Fibroblast of peridontal ligament (primary cell): ENCODE measurements around the gene GULP1.
"Not testable (repeated sequence)": the region's sequence is repeated elsewhere in the genome, so short reads cannot be mapped to it uniquely, and the experiment has no call there.

Experiments
- DNase-seq: peaks from one replicate; pipeline ENCODE4 v3.0.0-alpha.2; 2010; ENCODE audit errors: extremely low read depth

GULP1 gene

GRCh38 chr2:188291617-188292347, at the start of gene GULP1:
TSS of gene GULP1 (plus strand) at chr2:188291874. CDS start at chr2:188477703, 185,829 bp downstream.
- DNase-seq: peak; percentile 77

- no peak for DNase-seq
Observed at GRCh38 chr2:188243381-188243780, 48.3 kb upstream of the GULP1 start.

- peak; percentile 4 for DNase-seq
Observed at GRCh38 chr2:188244383-188244782, 47.3 kb upstream of the GULP1 start.

- DNase-seq: no peak
Observed at GRCh38 chr2:188245230-188245629, 46.4 kb upstream of the GULP1 start.

GRCh38 chr2:188248513-188248912, 43.2 kb upstream of the GULP1 start:
- no peak for DNase-seq

GRCh38 chr2:188251034-188251433, 40.6 kb upstream of the GULP1 start:
- DNase-seq: no peak

GRCh38 chr2:188256420-188256819, 35.3 kb upstream of the GULP1 start:
- DNase-seq: no peak

GRCh38 chr2:188265315-188265714, 26.4 kb upstream of the GULP1 start:
- no peak for DNase-seq

- no peak for DNase-seq
Observed at GRCh38 chr2:188267776-188268175, 23.9 kb upstream of the GULP1 start.

- DNase-seq: no peak
Observed at GRCh38 chr2:188269004-188269403, 22.7 kb upstream of the GULP1 start.

- no peak for DNase-seq
Observed at GRCh38 chr2:188272121-188272520, 19.6 kb upstream of the GULP1 start.

GRCh38 chr2:188274274-188274673, 17.4 kb upstream of the GULP1 start:
- no peak for DNase-seq

GRCh38 chr2:188276255-188276654, 15.4 kb upstream of the GULP1 start:
- DNase-seq: no peak

GRCh38 chr2:188277786-188278185, 13.9 kb upstream of the GULP1 start:
- DNase-seq: no peak

- no peak for DNase-seq
Observed at GRCh38 chr2:188278388-188279092, 13.1 kb upstream of the GULP1 start.

GRCh38 chr2:188279093-188279445, 12.6 kb upstream of the GULP1 start:
- DNase-seq: no peak

GRCh38 chr2:188280811-188281222, 10.9 kb upstream of the GULP1 start:
- DNase-seq: peak; percentile 17

- DNase-seq: no peak
Observed at GRCh38 chr2:188282907-188283306, 8.8 kb upstream of the GULP1 start.

GRCh38 chr2:188284251-188284650, 7.4 kb upstream of the GULP1 start:
- DNase-seq: not testable (repeated sequence)

GRCh38 chr2:188285049-188285448, 6.6 kb upstream of the GULP1 start:
- DNase-seq: no peak

GRCh38 chr2:188285774-188286173, 5.9 kb upstream of the GULP1 start:
- DNase-seq: no peak

GRCh38 chr2:188291142-188291616, 495 bp upstream of the GULP1 start:
- peak; percentile 50 for DNase-seq
